IPS-NIHi7 (cell line): ENCODE results near the gene CTSH.
"Not testable (repeated sequence)": the region's sequence is repeated elsewhere in the genome, so short reads cannot be mapped to it uniquely, and the experiment has no call there.

ENCODE experiments used
- DNase-seq: peaks from one replicate; pipeline ENCODE4 v3.0.0; 2012; ENCODE audit warnings: mixed read lengths; ENCODE audit errors: extremely low spot score

Gene CTSH

DNA sequence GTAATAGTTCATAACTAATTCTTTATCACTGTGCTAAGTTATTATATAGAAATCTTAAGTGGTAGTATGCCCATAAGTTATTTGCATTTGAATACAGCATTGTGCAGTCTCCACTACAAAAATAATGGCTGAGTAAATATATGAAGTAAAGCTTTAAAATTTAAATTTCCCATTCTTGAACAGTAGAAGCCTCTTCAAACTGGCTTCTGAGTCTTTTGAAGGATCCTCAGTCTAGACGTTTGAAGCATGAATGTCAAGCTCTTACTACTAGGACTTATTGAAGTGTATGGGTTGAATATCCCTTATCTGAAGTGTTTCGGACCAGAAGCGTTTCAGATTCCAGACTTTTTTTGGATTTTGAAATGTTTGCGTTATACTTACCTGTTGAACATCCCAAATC lies 55.8 kb downstream of the CTSH start:
- no peak for DNase-seq

DNA sequence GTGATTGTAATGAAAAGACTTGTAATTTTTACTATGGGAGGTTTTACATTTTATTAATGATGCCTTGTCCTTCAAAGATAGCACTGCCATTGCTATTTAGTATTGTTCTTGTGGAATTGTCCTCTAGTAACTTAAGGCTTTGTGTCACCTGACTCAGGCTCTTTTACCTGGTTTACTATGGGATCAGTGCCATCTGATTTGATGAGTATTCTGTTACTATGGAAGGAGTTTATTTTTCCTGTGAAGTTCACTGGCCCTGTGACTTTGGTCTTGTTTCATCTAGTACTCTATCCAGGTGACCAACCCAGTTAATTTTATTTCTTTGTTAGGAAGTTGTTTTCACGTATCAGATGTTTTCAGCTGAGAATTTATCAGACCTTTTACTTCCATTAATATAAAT lies 63.2 kb downstream of the CTSH start:
- DNase-seq, result no peak

DNA sequence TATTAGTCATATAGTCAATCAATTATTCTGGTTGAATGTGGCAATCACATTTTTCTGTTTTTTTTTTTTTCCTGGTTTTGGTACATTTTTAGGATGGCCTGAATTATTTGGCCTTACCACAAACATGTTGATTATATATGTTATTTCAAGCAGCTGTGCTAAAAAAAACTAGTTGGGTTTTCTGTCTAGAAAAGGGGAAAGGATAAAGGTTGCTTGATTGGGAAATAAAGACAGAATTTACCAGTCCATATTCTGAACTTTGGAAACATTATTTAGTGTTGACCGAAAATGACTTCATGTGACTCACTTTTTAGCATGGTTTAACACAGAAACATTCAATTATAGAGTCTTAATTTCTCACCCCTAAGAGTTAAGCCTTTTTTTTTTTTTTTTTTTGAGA lies 64.0 kb downstream of the CTSH start:
- DNase-seq, result no peak

DNA sequence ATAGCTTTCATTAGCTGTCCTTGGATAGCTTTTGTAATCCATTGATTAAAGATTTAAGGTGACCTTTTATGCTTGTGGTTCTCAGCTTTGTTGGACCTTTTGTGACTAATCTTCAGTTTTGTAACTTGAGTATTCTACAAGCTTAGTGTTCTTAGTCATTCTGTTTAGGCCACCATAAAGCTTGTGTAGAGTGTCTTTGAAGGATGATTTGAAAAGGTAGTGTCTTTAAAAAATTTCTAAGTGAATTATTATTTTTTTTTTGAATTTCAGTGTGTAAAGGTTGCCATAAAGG lies 64.7 kb downstream of the CTSH start:
- DNase-seq, result no peak

DNA sequence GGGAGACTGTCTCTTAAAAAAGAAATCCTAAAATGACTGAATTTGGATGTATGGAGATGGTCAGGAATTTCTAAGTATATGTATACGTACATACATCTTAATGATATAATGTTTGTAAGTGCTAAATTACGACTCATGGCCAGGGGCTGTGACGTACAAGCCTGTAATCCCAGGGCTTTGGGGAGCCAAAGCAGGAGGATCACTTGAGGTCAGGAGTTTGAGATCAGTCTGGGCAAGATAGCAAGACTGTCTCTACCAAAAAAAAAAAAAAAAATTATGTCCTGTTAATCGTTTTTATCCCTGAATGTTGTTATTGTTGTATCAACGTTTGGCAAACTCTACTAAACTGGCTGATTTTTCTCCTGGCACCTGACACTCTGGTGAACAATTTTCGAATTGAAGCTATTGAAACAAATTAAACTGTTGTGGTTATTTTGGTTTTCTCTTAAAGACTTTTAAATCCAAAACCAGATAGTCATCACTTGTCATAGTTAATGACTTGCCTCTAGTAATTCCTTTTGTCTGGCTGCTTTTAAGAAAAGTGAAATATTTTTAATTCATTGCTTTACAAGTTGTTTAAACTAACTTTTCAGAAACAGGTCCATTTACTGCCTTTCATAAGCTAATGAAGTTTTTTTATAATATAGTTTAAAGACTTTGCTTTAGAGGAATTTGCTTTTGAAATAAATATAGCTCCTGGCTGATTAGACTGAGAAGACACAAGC lies 65.2 kb downstream of the CTSH start:
- DNase-seq, result no peak

DNA sequence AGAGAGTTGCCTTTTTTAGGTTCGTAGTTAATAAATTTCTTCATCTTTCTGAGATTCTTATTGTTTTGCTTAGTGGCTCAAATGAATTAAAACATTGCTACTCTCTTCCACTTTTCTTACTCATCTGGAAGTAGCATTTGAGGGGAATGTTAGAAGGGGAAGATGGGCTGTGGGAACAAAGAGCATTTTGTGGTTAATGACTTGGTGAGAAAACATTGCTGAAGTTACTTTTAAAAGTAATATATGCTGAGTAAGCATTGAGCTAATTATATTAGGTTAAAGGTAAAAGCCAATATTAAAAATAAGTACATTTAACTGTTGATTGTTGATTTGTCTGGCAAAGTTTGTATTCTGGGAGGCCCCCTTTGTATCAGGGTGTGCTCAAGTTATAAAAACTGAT lies 66.5 kb downstream of the CTSH start:
- no peak for DNase-seq

DNA sequence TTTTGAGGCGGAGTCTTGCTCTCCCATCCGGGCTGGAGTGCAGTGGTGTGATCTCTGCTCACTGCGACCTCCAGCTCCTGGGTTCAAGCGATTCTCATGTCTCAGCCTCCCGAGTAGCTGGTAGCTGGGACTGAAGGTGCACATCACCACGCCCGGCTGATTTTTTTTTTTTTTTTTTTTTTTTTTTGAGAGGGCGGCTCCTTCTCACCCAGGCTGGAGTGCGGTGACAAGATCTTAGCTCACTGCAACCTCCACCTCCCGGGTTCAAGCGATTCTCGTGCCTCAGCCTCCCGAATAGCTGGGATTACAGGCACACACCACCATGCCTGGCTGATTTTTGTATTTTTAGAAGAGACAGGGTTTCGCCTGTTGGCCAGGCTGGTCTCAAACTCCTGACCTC lies 67.9 kb downstream of the CTSH start:
- not testable (repeated sequence) for DNase-seq

DNA sequence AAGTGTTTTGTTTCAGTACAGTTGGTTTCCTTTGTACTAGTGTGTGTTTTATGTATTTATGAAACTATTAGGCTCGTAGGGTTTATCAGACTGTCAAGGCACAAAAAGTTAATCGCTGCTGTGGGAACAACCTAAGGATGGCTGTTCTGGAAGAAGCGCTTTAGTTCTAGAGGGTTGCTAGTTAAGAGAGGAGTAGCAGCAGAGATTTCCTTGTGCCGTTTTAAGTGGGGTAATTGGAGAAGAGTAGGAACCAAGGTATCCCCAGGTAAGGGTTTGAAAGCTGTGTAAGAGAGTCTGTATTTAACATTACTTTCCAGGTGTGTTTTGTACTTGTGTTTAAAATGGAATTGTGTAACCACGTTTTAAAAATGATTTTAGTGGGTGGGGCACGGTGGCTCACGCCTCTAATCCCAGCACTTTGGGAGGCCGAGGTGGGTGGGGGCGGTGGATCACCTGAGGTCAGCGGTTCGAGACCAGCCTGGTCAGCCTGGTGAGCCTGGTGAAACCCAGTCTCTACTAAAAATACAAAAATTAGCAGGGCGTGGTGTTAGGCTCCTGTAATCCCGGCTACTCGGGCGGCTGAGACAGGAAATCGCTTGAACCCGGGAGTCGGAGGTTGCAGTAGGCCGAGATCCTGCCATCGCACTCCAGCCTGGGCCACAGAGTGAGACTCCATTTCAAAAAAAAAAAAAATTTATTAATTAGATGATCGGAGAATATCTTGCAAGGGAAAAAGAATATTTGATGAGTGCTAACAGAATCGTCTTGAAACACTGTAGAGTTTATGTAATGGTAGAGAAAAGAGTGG lies 69.5 kb downstream of the CTSH start:
- no peak for DNase-seq

DNA sequence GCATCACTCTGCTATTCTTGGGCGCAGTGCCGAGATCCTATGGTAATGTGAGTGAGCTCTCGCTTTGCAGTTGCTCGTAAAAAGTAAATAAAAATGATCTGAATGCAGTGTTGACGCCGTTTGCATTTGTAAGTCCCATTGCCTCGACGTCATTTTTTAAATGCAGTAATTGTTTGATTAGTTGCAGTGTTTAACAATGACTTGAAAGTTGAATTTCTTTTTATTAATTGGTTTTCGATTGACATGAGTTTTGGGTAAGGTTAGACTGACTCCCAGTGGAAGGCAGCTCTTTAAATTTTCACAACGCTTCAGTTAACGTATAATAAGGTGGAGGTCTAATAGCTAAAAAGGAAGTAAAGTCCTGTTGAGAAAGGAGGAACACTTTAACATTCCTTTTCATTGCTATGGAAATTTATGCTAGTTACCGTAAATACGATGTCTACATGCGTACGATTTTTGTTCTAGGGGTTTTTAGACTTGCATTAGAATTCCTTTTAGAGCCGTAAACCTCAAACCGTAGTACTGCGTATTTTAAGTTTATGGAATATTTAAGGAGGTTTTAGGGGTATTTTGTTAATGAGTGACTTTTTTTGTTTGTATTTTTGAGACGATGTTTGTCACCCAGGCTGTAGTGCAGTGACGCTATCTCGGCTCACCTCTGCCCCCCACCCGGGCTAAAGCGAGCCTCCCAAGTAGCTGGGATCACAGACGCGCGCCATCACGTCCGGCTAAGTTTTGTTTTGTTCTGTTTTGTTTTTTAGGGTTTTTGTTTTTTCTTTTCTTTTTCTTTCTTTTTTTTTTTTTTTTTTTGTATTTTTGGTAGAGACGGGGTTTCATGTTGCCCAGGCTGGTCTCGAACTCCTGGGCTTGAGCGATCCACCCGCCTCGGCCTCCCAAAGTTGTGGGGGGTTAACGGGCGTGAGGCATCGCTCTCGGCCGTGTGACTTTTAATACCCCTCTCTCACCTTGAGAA lies 70.8 kb downstream of the CTSH start:
- DNase-seq, result no peak

DNA sequence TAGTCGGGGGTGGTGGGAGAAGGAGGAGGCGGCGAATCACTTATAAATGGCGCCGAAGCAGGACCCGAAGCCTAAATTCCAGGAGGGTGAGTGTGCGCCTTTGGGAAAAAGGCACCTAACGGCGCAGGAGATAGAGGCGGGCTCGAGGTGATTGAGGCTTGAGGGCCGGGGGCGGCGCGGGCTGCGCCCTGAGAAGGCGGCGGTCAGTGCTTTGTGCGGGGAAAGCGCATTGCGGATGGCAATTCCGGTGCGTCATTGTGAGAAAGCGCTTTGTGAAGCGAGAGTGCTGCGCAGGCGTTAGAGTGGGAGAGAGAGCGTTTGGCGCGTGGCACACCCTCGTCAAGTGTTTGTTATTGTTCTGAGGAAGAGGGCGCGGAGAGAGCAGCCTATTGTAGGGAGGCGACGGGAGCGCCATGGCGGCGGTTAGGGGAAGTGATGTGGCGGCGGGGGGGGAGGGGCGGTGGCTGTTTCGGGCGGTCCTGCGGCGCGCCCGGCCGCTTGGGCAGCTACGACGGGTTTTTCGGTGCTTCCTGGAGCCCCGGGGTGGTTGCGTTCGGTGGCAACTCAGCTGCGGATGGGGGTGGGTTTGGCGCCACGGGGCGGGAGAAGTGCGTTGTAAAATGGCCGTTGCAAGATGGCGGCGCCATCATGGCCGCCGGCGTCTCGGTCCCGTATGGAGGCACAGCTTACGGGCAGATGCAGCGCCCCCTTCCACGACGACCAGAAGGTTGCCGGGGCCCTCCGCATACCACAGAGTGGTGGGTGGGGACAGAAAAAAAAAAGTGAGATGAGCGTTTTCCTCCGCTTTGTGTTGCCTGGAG lies 71.7 kb downstream of the CTSH start:
- DNase-seq, result peak; percentile 74

DNA sequence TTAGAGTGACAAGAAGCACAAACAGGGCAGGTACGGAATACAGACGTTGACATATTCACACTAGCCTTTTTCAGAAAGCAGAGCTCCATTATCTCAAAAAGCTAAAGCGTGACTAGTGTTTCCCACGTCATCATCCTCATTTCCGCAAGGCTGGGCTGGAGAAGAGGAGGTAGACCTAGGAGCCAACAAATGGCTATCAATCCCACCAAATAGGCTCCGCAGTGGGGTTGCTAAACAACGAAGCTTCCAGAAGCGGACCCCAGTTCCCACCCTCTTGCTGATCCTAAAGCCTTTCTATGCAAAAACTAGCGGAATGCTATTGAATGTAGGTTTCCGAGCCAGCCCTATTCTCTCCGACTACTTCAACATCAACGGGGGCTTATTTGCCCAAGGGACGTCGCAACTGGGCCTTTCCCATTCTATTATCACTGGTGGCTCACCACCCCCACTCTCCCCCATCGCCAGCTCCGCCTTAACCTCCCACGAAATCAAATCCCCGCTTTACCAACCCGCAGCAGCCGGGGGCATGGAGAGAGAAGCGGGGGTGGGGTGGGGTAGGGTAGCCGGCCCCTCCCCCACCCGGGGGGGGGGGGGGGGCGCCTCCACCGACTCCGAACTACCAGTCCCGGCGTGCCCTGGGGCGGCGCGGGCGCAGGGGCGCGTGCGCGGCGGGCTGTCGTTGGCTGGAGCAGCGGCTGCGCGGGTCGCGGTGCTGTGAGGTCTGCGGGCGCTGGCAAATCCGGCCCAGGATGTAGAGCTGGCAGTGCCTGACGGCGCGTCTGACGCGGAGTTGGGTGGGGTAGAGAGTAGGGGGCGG lies 72.5 kb downstream of the CTSH start, which contains the start of gene MORF4L1:
Gene MORF4L1 (plus strand): TSS at position 736 of the 817 bp plus-strand sequence. CDS start 128 bp downstream, outside the sequence.
- peak; percentile 96 for DNase-seq

DNA sequence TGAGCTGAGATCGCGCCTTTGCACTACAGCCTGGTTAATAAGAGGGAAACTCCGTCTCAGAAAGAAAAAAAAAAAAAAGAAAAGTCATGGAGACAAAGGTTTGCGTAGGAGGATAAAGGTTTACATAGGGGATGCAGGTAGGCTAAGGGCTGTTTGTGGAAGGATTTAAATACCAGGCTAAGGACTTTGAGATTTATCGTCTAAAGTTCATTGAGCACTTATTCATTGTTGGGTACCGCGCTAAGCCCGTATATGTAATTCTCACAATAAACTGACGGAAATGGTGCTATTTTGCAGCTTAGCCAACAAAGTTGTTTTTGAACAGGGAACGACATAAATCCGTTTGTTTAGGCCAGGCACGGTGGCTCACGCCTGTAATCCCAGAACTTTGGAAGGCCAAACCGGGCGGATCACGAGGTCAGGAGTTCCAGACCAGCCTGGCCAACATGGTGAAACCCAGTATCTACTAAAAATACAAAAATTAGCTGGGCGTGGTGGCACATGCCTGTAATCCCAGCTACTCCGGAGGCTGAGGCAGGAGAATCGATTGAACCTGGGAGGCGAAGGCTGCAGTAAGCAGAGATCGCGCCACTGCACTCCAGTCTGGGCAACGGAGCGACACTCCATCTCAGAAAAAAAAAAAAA lies 73.2 kb downstream of the CTSH start:
- DNase-seq, result not testable (repeated sequence)
